Transverse colon (tissue), 3 donors: ENCODE results near the gene TMEM138.

Source experiments
- EP300 ChIP-seq: sonication (generic); formaldehyde crosslinking; IDR thresholded peaks from one replicate; pipeline ENCODE4 v1.6.1; 2017; ENCODE audit warnings: antibody characterized with exemption, low read depth
- TF ChIP-seq, protein P1 (sequence below), 5 experiments: fragments of 200-600 bp in 3 of 5; fragments of 450-650 bp in 2 of 5; sonication (generic) in 3 of 5; IDR thresholded peaks; 1 replicate in 2 of 5; 2 replicates in 3 of 5; pipeline ENCODE4 v1.5.1; 2016 to 2017; ENCODE audit warnings: antibody characterized with exemption in 5 of 5, inconsistent platforms in 3 of 5, mild to moderate bottlenecking in 2 of 5, moderate library complexity in 1 of 5

DNA sequence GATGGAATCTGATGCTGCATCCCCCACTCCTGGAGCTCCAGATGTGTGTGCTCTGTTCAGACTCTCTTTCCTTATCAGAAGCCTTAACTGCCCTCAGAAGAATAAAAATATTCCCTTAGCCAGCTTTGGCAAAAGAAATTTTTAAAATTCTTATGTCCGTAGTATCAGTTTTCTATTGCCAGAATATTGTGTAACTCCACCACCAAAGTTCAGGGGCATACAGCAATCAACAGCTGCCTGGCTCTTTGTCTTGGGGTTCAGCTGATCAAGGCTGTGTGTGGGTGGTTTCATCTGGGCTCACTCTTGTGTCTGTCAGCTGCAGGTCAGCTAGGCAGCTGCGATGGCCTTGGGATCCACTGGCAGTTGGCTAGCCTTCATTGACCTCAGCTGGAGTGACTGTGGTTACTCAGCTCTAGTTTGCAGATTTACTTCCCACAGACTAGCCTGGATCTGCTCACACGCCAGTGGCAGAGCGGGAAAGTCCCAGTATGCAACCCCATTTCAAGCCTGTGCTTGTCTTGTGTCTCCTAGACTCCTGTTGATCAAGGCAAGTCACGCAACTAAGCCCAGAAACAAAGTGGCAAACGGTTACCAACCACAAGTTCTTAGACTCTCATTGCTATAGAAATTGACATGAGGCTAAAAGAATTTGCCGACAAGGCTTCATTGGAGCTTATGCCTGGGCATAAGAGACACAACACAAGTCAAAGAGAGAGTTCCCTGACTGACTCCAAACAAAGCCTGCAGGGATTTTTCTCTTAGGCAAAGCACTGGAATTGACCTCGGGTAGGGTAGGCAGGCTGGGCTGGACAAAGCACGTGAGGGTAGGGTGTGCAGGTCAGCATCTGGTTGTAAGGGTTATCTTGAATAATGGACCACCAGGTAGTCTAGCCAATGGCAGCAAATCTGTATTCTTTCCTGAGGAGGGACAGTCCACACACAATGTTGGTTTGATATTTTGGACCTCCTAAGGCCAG, 7.5 kb downstream of the TMEM138 start:
- TF ChIP-seq, protein P1, sequence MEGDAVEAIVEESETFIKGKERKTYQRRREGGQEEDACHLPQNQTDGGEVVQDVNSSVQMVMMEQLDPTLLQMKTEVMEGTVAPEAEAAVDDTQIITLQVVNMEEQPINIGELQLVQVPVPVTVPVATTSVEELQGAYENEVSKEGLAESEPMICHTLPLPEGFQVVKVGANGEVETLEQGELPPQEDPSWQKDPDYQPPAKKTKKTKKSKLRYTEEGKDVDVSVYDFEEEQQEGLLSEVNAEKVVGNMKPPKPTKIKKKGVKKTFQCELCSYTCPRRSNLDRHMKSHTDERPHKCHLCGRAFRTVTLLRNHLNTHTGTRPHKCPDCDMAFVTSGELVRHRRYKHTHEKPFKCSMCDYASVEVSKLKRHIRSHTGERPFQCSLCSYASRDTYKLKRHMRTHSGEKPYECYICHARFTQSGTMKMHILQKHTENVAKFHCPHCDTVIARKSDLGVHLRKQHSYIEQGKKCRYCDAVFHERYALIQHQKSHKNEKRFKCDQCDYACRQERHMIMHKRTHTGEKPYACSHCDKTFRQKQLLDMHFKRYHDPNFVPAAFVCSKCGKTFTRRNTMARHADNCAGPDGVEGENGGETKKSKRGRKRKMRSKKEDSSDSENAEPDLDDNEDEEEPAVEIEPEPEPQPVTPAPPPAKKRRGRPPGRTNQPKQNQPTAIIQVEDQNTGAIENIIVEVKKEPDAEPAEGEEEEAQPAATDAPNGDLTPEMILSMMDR (IDR thresholded peaks at IDR 0.05): no peak
- TF ChIP-seq EP300: no peak
